ENCODE data around the gene PDE4B. TPM values are rescaled to one million over a fixed set of nuclear protein-coding genes. Genes with fewer than 3 reads are reported as not detected.
"Not testable (repeated sequence)": the region's sequence is repeated elsewhere in the genome, so short reads cannot be mapped to it uniquely, and the experiment has no call there.

The PDE4B gene
- total RNA-seq, 1 donor from 2014 or later = 33.3 TPM

GRCh38 chr1:66055092-66055491 is 262.4 kb downstream of the PDE4B start:
- no peak for DNase-seq

GRCh38 chr1:66057448-66057847 is 264.8 kb downstream of the PDE4B start:
- not testable (repeated sequence) for DNase-seq

- no peak for DNase-seq
Observed at GRCh38 chr1:66058558-66058957, 265.9 kb downstream of the PDE4B start.

- not testable (repeated sequence) for DNase-seq
Observed at GRCh38 chr1:66067219-66067618, 274.5 kb downstream of the PDE4B start.

- DNase-seq = no peak
Observed at GRCh38 chr1:66069976-66070876, 277.5 kb downstream of the PDE4B start.

- no peak for DNase-seq
Observed at GRCh38 chr1:66073388-66073787, 280.7 kb downstream of the PDE4B start.

GRCh38 chr1:66074147-66074546 is 281.5 kb downstream of the PDE4B start:
- no peak for DNase-seq

- no peak for DNase-seq
Observed at GRCh38 chr1:66078412-66078811, 285.7 kb downstream of the PDE4B start.

- DNase-seq = no peak
Observed at GRCh38 chr1:66083003-66083402, 290.3 kb downstream of the PDE4B start.

GRCh38 chr1:66084442-66084841 is 291.7 kb downstream of the PDE4B start:
- DNase-seq = no peak

- no peak for DNase-seq
Observed at GRCh38 chr1:66085600-66085999, 292.9 kb downstream of the PDE4B start.

- DNase-seq = no peak
Observed at GRCh38 chr1:66088787-66089186, 296.1 kb downstream of the PDE4B start.

GRCh38 chr1:66090859-66091457 is 298.3 kb downstream of the PDE4B start:
- DNase-seq = no peak

- DNase-seq = no peak
Observed at GRCh38 chr1:66095190-66095589, 302.5 kb downstream of the PDE4B start.

- not testable (repeated sequence) for DNase-seq
Observed at GRCh38 chr1:66100959-66101358, 308.3 kb downstream of the PDE4B start.

- DNase-seq = not testable (repeated sequence)
Observed at GRCh38 chr1:66104076-66104475, 311.4 kb downstream of the PDE4B start.

GRCh38 chr1:66108624-66109023 is 315.9 kb downstream of the PDE4B start:
- no peak for DNase-seq

- DNase-seq = no peak
Observed at GRCh38 chr1:66112744-66113400, 320.2 kb downstream of the PDE4B start.

GRCh38 chr1:66119148-66119547 is 326.5 kb downstream of the PDE4B start:
- DNase-seq = no peak

GRCh38 chr1:66124670-66125069 is 332.0 kb downstream of the PDE4B start:
- no peak for DNase-seq

- not testable (repeated sequence) for DNase-seq
Observed at GRCh38 chr1:66128641-66129040, 335.9 kb downstream of the PDE4B start.

GRCh38 chr1:66132324-66132723 is 339.6 kb downstream of the PDE4B start:
- no peak for DNase-seq

- DNase-seq = no peak
Observed at GRCh38 chr1:66134004-66134403, 341.3 kb downstream of the PDE4B start.
